NCI-H226 (cell line): Measurements from ENCODE around the gene USP49.

Experiments
- DNase-seq: peaks from one replicate; pipeline ENCODE4 v3.0.0-alpha.2; 2015

The USP49 gene

DNA sequence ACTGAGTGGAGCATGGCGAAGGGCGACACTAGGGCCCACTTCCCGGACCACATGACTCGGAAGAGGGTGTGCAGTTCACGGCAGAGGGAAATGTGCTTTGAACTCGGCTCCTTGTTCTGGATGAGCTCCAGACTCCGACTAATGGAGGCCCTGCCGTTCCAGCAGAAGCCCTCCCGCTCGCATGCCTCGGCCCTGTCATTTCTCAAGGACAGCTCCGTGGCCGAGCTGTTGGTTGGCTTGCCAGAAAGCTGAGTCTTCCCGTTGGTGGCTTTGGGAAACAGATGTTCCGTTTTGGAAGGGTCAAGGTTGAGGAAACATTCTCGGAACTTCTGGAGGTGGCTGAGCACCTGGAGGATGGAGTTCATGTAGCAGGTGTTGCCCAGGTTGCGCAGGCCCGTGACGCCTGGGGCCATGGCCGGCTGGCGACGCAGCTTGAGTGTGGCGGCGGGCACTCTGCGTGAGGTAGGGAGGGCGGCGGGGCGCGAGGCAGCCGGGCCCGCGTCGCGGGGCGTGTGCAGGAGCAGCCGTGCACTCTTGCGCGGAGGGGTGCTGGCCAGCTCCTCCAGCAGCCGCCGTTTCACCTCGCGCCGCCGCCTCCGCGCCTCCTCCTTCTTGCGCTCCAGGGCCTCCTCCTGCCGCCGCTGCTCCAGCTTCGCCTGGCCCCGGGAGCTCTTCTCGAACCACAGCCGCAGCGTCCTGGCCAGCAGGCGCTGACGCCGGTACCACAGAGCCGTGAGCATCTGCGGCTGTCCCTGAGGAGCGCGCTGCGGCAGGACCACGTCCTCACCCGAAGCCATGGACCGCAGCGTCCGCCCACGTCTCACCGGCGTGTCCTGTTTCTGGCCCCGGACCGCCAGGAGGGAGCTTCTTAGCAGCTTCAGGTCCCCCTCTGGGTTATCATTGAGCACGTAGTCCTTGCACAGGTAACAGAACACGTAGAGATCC is 89.1 kb downstream of the USP49 start:
- DNase-seq, result no peak

DNA sequence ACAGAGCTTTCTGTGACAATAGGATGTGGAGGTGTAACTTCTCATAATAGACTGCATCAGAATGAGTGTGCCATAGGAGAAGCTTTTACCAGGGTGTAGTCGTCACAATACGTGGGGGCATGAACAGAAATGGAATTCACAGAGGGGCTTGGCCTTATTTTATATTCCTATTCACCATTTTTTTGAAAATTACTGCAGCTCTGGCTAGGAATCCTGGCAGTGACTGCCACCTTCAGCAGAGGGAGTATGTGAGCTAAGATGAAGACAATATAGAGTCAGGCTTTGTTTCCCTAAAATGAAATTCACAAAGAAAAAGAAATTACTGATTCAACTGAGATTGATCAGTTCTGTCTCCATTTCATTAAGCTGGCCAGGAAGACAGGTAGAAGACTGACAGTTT is 93.8 kb downstream of the USP49 start:
- DNase-seq, result no peak

DNA sequence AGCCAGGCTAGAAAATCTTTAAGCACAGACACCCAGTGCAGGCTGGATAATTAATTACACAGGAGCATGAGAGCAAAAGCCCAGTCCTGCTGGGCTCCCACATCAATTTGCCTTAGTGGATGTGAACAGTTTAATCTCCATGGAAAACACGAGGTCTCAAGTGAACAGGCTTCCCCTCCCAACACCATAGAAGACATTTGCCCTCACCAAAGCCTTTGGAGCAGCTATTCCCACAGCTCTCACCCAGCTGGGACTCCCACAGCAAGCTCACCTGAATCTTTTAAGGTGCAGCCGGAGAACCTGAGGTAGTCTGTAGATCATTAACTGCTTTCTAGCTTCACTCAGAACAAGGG is 95.6 kb downstream of the USP49 start:
- no peak for DNase-seq

DNA sequence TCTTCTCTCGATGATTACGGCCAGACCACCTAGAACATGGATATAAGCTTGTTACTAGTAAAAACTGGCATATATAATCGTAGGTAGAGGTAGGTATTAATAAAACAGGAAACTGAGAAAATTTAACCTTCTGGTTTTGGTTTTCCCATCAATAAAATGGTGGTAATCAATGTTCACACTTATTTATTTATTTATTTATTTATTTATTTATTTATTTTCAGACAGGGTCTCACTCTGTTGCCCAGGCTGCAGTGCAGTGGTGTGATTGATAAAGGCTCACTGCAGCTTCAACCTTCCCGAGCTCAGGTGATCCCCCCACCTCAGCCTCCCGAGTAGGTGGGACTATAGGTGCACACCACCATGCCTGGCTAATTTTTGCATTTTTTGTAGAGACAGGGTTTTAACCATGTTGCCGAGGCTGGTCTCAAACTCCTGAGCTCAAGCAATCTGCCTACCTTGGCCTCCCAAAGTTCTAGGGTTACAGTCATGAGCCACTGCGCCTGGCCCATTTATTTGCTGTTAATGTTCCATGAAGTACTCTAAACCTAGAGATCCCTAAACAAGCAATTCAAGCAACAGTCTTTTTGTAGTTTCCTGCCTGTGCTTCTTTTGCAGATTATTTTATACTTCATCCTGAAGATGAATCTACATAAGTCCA is 96.1 kb downstream of the USP49 start:
- DNase-seq, result no peak

DNA sequence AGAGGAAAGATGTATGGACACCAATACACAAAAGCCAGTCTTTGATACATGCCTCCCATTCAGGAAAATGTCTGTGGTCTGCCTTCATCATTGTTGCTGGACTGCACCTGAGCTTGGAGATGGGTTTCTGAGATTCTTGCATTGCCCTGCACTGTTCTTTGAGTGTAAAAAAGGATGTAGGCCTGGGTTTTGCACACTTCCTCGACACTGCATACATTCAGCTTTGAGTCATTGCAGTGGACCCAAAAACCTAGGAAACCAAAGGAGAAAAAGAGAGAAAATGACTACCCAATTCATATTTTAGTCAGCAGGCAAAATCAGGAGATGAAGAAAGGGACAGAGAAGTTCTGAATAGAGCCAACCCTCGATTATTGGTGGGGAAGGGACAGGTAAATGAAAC is 98.7 kb downstream of the USP49 start:
- no peak for DNase-seq

DNA sequence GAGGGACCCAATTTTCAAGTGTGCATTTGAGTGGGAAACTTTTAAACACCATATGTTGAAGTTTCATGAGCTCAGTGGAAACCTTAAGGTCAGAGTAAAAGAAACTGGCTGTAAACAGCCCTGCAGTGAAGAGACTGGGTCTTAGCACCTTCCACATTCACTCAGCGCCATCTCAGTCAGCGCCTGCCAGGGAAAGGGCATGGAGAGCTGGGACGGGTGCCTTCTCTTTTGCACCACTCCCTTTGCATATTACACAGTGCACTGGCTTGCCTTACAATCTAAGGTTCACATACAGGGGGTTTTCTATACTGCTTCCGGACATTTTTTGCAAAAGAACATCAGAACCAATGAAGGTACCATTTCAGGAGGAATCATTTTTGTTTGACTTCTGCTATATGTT is 103.2 kb downstream of the USP49 start:
- no peak for DNase-seq

DNA sequence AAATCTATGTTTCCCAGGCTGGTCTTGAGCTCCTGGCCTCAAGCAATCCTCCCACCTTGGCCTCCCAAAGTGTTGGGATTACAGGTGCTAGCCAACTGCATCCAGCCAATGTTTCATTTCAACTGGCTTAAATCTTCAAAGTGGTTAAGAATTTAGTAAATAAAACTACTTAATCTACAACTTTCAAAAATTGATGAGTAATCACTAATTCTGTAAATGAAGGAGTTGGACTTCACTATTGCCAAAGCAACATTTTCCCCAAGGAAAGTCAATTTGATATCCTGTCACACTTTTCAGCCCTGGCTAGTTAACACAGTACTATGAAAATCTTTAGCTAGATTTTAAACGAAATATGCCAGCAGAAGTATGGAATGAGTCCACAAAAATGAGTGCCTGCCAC is 103.9 kb downstream of the USP49 start:
- no peak for DNase-seq

DNA sequence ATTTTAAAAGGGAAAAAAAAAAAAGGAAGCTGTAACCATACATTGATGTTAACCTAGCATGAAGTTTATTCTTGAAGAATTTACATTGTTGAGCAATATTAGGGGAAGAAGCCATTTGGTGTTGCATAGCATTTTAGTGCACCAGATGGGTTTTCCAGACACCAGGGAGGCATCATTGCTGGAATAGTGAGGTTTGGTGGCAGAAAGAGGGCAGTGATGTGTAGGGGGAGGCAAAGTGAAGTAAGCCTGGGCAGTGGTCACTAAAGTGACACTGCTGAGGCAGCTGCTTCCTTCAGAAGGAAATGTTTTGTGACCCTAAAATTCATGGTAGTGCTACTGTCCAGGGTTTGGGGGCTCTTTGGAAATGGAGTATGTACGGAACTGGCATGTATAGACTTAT is 105.1 kb downstream of the USP49 start:
- DNase-seq, result no peak

DNA sequence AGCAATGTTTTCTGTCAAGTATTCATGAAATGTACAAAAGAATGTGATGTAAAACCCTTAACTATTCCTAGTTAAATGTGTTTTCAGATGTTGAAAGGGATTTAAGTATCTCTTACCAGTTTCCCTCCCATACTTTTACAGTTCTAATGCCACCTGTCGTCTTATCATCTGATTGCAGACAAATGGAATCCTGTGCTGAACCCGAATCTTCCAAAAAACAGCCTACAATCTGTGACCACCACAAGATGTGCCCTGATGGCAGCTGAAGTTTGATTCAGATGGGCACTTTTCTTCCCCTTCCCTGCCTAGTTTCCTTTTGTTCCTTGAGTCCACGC is 105.8 kb downstream of the USP49 start:
- no peak for DNase-seq

DNA sequence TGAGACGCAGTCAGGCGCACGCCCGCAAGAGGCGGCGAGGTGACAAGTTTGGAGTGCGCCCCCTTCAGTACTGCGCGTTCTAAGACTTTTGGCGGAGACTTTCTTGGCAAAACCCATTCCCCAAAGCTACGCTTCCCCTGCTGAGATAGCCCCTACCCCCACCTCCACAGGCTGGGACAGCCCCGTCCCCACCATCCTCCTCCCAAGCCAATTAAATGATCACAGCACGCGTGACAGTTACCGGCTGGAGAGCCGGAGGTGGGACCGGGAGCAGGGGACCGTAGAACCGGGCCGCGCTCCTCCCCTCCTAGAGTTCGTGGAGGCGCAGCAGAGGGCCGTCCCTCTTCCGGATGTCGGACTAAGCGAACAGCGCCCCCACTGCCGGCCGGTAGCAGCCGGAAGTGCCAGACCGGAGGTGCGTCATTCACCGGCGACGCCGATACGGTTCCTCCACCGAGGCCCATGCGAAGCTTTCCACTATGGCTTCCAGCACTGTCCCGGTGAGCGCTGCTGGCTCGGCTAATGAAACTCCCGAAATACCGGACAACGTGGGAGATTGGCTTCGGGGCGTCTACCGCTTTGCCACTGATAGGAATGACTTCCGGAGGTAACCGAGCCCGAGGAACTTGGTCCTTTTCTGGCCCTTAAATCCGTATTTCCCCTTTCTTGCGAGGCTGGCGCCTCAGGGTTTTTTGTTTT is 107.8 kb downstream of the USP49 start, which contains the start of gene TOMM6:
Gene TOMM6 (plus strand): TSS at position 476 of the 699 bp plus-strand sequence. CDS start 4 bp downstream, at position 480.
- DNase-seq, result peak; percentile 88

DNA sequence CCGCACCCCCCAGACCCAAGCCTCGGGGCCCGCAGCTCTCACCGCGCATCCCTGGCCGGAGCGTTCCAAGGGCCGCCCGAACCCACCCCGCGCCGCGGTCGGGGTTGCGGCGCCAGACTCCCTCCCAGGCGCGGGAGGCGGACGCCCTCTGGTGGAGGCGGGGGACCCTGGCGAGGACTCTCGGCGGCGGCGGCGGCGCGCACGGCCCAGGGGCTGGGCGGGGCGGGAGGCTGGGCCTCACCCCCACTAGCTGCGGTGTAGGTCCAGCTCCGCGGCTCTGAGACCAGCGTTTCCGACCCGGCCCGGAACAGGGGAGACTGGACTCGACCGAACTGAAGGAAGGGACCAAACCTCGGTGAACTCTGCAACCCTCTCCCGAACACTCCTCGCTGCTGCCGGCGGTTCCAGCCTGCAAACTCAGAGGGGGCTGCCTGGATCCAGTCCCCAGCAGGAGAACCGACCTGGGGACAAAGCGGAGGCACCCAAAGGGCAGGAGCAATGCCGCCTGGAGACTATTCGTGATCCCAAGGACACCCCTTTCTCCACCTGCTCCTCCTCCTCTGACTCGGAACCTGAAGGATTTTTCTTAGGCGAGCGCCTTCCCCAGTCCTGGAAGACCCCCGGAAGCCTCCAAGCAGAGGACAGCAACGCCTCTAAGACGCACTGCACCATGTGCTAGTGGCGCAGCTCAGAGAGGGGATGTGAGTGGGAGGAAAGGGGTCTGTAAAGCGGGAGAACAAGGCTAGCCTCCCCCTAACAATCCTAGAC is 108.5 kb downstream of the USP49 start:
- DNase-seq, result peak; percentile 69

DNA sequence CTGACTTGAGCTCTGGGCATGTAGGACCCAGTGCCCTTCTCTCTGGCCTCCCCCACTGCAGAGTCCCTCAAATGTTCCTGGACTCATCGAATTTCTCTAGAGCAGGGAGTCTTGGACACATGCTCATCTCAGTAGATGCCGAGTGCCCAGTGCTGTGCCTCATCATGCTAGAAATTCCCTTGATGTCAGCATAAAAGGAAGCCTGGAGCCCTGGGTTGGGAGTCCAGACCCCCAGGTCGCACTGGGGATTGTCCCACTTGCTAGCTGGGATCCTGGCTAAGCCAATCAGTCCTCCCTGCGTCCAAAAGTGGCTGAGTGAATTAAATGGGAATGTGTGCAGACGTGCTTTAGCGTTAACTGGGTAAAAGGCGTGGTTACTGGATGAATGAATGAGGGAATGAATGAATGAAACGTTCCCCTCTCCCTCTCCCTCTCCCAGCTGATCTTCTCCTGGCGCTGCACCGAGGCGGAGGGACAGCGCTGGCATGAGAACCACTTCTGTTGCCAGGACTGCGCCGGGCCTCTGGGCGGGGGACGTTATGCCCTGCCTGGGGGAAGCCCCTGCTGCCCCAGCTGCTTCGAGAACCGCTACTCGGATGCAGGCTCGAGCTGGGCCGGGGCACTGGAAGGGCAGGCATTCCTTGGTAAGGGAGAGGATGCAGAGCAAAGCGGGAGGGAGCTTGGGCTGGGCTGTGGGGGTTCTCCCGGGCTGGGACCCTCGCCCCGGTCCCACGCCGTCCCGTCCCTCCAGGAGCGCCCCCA is 109.3 kb downstream of the USP49 start:
- DNase-seq, result no peak

DNA sequence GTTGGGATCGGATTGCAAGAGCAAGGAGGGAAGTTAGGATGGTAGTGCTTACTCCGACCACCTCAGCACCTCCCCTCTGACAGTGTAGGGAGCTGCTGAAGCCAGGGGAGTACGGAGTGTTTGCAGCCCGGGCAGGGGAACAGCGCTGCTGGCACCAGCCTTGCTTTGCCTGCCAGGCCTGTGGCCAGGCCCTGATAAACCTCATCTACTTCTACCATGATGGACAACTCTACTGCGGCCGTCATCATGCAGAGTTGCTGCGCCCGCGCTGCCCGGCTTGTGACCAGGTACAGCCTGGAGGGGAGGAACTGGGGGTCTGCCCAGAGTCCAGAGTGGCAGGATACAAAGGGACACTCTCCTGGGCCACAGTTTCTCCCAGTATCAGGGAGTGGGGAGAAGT is 109.9 kb downstream of the USP49 start:
- DNase-seq, result no peak

DNA sequence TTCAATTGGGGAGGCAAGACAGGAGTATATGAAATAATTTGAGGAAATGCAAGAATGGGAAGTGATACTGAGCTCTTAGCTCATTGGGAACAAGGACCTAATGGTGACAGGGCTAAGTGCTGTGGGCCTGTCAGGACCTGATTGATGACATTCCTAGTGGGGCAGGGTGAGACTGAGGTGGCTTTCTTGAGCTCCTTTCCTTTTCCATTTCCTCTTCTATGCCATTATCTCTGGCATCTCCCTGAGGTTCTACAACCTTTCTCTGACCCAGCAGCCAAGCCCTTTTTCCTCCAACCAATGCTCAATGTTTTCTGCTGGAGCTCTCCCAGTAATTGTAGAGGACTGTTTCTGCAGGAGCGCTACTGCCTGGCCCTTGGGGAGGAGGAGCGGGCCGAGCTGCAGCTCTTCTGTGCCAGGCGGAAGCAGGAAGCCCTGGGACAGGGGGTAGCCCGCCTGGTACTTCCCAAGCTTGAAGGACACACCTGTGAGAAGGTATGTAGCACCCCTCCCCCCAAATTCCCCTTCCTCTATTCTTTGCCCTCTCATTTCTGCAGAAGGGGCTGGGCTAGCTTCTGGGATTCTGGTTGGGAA is 110.5 kb downstream of the USP49 start:
- DNase-seq, result no peak

DNA sequence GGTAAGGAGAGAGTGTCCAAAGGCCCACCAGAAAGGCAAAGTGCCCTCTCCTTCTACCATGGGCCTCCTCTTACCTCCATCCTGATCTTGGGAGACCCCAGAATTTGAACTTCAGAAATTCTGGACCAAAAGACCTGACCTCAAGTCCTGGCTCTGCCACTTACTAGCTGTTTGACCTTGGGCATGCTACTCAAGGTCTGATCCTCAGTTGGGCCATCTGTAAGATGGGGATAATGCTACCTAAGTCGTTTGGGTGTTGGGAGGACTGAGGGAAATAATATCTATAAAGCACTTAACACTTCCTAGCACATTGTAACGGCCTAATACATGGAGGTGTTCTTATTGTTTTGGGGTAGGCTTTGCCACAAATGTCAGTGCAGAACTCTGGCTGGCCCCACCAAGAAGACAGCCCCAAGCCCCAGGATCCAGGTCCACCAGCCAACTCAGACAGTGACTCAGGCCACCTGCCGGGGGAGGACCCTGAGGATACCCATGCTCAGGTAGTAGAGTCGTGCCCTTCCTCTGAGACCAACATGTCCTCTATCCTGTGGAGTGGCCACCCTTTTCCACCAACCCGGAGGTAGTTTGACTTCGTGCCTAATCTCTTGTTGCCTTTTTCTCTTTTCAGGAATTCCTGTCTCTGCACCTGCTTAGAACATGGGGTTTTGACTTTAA is 111.9 kb downstream of the USP49 start:
- no peak for DNase-seq

DNA sequence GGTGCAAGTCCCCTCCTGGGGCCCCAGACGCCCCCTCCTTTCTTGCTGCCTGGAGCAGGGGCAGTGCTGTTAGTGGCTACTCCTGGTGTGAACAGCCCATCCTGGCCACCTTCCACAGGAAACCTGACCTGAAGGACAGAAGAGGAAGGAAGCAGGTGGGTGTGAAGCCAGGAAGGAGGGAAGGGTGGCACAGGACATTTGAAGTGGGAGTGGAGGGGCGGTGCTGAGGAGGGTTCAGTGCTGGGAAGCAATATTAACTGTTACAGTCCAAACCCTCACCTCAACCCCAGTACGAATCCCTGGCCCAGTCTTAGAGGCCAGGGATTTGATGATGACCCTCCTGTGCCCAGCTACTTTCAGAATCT is 113.8 kb downstream of the USP49 start:
- DNase-seq, result no peak

DNA sequence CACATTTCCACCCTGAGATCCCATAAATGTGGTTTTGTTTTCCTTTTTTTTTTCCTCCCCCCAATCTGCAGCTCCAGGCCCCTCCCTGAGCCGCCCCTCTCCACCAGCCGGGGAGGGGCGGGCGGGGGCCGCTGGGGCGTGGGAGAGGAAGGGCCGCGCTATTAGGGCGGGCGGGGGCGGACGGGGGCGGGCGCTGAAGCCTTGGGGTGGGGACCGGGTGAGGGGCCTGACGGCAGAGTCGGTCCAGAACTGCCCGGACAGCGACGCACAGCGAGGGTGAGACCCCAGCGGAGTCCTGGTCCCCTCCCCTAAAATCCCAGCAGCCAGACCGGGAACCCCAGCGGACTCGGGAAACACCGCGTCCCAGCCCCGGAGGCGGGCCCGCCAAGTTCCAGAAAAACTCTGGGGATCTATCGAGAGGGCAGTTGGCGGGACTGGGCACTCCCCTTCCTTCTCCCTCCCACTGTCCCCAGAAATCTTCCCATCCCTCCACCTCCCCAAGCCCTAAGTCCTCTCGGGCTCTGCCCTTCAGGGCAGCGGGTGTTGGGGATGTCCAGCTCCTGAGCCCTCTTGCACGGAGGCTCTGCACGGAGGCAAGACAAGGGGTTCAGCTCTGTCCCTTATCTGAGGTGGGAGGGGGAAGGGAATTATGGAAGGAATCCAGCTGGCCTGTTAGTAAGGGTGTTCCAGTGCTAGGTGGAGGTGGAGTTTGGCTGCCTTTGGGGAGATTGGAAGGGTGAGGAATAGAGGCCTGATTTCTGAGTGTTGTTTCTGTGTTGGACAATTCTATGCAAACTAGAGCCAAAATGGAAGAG is 114.4 kb downstream of the USP49 start, which contains the start of gene PRICKLE4:
Gene PRICKLE4 (plus strand): TSS at position 232 of the 815 bp plus-strand sequence. CDS start 2,692 bp downstream, outside the sequence.
- DNase-seq, result peak; percentile 46

DNA sequence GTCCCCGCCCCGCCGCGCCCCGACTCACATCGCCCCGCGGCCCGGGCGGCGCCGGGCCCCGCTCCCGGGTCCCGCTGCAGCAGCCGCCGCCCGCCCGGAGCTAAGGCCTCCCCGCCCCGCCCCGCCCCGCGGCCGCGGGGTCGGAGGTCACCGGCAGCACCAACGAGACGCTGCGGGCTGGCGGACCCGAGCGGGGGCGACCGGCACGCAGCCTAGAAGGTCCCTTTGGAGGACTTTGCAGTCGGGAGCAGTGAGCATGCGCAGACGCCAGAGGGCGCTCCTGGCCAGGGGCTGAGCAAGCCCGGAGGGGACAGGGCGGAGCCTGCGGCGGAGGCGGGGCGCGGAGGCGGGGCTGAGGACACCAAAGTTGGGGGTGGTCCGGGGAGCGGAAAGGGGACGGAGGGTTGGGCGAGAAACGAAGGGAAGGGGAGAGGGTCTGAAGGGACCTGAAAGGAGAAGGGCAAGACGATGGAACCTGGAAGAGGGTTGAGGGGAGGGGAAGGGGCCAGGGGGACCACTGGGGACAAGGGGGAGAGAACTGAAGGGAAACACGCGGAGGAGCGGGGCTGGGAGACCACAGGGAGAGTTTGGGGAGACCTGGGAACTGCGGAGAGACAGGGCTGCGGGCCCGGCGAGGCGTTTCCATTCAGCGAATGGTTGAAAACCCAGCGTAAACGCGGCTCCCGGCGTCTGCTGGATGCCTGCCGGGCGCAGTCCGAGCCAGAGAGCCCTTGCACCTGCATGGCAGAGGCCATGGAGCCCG is 115.2 kb downstream of the USP49 start, which contains the start of gene FRS3:
Gene FRS3 (minus strand): TSS at position 113 of the 763 bp plus-strand sequence. CDS start 2,913 bp downstream, outside the sequence.
- peak; percentile 74 for DNase-seq

DNA sequence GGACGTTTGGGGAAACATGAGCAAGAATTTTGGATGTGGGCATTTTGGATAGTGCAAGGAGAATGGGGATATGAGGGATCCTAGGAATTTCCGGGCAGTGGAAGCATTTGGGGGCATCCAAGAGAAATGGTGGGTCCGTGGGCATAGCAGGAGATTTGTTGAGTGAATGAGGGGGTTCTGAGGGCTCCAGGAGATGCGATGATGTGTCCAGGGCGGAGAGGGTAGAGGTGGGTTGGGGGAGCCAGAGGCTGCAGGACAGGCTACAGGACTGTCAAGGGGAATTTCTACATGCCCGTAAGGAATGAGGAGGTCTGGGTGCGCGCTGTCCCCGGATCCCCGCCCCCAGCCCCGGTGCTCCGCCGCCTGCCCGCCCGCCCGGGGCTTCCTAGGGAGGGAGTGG is 115.8 kb downstream of the USP49 start:
- no peak for DNase-seq
